Embryonic facial prominence (tissue), 1 donor: ENCODE measurements around the gene MT1HL1.

Experiments
- DNase-seq: peaks from one replicate; pipeline ENCODE4 v3.0.0-alpha.2; 2016; ENCODE audit errors: extremely low spot score

The MT1HL1 gene

DNA sequence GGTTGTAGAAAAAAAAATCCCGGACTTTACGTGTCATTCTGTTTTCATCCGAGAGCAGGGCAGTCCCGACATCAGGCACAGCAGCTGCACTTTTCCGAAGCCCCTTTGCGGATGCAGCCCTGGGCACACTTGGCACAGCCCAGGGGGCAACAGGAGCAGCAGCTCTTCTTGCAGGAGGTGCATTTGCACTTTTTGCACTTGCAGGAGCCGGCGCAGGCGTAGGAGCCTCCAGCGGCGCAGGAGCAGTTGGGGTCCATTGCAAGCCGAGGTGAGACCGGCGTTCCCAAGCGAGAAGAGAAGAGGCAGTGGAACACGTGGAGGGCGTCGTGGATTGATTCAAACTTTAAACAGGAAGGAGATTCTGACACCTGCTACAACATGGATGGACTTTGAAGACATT lies at the start of gene MT1HL1:
MT1HL1 (minus strand) TSS at position 326 of the 400 bp plus-strand sequence; CDS start at position 257, 69 bp downstream.
- no peak for DNase-seq

DNA sequence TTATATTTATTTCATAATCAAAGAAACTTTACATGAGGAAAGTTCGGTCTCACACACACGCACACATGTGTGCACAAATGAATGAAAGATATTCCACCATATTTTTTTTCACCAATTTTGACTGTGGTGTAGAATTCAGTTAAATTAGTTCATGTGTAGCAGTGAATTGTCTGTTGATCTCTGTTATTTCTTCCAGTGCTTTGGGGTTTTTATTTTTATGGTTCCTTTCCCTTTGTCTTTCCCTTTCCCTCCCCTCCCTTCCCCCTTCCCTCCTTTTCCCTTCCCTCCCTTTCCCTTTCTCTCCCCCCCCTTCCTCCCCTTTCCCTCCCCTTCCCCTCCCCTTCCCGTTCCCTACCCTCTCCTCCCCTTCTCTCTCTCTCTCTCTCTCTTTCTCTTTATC lies 46.7 kb upstream of the MT1HL1 start:
- no peak for DNase-seq

DNA sequence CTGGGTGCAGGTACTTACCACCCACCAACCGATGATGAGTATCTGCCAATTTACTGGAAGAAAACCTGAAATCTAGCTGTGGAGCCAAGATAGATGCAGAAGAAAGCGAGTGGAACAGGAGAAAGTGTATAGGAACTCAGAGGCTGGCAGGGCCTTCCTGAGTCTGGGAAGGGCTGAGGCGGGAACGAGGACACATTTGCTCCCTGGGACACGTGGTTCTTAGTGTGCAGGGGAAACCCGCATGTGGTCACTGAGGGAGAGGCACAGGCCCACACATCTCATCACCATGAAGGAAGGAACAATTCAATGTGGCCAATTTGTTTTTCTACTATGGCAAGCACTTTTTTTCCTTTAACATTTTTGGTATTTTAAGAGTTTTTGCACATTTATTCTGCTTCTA lies 45.9 kb upstream of the MT1HL1 start:
- no peak for DNase-seq

DNA sequence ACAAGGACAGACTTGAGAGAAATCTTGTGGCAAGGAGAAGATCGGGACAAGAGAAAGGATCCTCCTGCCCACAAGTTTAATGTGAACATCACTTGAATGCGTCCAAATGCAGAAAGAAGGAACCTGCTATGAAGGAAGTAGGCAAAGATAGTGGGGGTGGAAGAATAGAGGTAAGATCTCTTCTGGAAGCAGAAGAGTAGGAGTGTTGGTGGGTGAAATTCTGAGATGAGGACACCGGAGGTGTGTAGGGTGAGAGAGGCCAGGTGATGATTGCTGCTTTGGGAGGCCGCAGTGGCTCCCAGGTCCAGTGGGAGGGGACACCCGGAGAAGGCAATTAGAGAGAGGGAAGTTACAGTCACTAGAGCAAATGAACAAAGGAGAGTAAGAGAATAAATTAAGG lies 44.6 kb upstream of the MT1HL1 start:
- no peak for DNase-seq

DNA sequence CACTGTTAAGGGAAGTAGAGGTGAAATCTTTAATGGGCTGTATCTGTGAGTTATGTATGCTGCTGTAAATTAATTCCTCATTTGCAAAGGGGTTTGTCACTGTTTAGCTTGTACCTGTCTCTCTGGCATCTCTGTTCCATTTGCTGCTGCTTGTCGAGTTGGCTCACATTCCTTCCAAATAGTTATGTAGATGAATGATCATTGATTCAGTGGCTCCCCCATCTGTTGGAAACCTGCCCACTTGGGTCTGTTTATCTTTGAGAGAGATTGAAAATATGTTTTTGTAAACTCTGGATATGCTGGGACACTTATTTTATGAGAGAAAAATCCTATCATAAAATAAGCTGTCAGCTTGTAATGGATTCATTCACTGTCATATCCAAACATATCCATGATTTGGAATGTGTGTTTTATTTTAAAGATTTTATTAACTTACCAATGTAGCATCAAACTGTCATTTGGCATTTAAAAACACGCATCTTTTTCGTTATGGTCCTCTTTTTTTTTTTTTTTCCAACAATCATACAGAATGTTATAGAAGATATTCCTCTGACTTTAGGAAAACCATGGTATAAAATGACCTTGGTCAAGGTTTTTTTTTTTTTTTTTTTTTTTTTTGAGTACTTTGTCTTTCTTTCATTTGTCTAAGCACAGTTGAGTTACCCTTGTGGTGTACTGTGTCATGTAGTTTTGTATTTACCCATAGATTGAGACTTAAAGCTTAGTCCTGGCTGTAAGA lies 41.2 kb upstream of the MT1HL1 start:
- no peak for DNase-seq

DNA sequence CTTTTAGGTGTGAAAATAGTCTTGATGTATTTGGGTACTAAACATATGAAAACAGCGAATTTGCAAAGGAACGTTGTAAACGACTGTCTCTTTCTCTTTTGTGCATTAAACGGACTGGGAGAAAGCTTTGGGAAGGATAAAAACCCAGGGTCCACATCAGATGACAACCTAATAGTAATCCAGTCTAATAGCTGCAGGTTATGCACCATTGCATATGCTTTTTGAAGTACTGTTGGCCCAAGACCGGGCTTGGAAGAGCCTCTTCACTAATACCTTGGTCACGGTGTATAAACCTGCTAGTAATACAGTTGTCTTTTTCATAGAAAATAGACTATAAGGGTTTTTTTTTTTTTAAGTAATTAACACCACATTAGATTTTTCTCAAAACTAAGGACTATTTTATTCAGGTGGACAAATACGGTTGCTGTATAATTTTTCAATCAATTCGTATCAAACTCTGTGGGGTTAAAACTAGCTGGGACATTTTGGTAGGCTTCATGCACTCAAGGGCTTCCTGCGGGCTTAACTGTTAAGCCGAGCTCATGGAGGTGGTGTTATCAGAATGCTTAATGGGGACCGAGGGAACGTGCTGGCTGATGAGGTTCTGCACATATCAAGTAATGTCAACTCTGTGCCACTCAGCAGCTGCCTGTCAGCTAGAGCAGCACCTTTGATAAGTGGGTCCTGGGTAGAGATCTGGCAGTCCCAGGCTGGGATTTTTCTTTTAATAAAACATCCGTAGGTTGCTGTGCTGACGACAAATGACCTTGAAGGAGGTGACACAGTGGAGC lies 39.8 kb upstream of the MT1HL1 start:
- DNase-seq = no peak

DNA sequence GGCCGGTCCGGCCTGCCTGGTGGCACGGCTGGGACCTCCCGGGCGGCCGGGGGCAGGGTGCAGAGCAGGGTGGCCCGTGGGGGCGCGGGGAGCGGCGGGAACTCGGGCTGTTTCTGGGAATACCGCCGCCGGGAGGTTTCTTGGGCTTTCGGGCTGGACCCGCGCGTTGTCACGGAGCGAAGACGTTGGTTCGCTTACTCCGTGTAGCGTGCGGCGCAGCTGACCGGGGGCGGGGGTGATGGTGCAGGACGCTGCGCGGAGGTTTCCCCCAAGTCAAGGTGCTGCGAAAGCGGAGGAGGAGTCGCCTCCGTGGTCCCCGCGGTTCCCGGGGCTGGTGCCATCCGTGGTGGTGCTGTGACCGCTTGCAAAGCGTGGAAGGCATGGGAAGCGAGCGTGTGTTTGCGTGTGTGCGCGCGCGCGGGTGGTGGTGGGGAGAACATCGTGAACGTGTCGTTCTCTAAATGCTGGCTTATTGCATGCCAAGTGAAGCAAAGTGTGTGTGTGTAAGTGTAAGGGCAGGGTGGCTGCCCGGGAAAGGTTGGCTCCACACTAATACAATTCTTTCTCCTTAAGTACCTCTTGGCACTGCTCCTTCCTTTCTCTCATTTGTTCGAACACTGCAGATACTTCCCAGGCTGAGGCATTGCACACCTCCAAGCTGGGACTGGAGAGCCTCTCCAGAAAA lies 38.8 kb upstream of the MT1HL1 start:
- DNase-seq = no peak

DNA sequence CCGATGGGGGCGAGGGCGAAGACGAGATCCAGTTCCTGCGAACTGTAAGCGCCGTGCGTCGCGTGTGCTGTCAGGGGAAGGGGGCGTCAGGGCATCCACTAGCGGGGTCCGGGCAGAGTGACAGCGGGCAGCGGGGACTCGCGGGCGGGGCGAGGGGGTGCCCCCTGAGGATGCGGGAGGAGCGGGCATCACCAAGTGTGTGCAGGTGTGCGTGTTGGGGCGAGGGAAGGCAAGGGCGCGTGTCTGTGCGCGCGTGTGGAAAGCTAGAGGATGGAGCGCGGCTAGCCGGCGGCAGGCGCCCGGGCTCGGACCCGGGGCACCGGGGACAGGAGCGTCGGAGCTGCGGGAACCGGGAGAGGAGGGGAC lies 38.3 kb upstream of the MT1HL1 start:
- no peak for DNase-seq

DNA sequence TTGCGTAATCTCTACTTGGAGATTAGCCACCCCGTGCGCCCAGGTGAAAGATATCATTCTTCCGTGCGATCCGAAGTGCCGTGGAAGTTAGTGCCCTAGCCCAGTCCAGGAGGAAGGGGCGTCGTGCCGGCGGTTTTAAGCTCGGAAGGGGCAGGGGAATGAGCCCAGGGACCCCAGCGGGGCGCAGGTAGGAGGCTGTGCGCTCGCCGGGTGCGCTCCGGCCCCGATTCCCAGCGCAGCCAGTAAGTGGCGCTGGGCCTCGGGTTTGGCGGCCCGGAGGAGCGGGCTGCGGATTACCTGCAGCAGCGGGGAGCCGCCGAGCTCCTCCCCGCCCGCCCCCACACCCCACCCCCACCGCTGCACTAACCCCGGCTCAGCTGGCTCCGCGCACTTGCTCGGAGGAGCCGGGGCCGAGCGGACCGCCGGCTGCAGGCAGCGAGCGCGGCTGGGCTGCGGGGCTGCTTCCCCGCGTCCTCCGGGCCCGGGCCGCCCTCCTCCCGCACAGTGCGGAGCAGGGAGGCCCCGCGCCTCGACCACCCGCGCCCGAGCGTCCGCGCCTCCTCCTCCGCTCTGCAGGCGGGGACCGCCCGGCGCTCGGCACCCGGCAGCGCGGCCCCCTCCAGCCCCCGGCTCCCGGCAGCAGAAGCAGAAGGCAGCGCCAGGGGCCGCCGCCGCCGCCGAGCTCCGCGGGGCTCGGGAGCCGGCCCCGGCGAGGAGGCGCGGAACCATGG lies 37.7 kb upstream of the MT1HL1 start, which contains the start of gene RYR2:
RYR2 (plus strand) TSS at position 390 of the 731 bp plus-strand sequence; CDS start at position 728, 338 bp downstream.
- DNase-seq = peak; percentile 15

DNA sequence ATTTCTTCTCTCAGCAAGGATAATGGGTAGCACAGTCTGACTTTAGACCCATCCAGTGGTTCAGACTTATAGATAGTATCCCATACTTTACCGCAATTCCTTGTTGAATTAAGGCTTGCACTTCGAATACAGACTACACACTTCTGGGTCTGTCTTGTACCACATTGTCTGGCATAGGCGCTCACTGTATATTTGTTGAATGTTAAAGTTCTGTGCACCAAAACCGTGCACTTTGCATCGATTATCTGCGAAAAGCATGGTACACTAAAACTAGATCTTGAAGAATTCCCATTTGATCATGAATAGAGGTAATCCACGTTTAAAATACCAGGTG lies 37.2 kb upstream of the MT1HL1 start:
- no peak for DNase-seq

DNA sequence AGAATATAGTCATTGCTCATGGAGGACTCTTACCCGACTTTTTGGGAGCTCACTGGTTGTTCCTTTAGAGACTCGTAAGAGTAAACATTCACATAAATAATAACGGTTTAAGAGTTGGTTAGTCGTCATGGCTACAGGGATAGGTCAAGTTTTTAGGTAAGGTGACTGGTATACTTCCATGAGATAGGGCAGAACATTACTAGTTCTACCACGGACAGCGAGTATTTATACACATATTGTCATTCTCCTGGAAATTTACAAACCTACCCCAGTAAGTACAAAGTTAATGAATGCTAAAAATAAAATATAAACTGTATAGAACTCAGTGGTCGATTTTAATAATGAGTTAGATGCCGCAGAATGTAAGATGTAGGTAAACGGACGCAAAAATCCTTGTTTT lies 36.6 kb upstream of the MT1HL1 start:
- no peak for DNase-seq

DNA sequence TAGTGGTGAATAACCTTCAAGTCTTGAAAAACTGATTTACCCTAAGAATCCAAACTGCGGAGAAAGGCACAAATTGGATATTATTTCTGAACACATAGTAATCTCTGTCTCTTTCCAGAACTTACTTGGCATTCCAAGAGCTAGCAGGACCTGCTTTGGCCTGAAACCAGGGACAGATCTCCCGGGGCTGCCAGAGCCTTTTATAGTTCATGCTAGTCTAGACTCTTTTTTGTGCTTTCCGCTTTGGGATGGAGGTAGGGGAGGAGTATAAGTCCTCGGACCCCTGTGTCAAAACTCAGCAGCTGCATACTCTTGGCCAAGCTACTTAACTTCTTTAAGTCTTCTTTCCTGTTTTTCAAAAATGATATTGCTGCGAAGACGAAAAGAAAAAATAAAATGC lies 34.0 kb upstream of the MT1HL1 start:
- DNase-seq = no peak

DNA sequence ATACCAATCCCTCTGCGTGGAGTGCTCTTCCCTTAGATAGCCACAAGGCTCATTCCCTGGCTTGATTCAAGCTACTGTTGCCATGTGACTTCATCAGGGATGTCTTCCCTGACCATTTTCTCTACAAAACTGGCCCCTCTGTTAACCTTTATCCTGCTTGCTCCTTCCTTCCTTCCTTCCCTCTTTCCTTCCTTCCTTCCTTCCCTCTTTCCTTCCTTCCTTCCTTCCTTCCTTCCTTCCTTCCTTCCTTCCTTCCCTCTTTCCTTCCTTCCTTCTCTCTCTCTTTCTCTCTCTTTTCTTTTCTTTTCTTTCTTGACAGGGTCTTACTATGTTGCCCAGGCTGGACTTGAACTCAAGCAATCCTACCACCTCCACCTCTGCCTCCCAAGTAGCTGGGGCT lies 31.5 kb upstream of the MT1HL1 start:
- no peak for DNase-seq

DNA sequence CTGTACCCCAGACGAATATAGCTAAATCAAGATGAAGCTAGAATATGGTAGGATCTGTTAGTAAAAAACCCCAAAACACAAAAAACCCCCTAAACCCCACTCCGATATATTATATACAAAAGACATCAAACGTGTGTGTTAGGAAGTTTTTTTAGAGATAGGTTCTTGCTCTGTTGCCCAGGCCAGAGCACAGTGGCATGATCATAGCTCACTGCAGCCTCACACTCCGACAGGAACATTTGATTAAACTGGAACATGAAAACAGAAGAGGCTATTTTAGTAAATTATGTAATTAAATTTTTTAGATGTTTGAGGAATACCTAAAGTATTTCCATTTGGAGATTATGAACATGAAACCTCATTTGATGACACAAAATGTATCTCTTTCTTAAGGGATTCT lies 29.6 kb upstream of the MT1HL1 start:
- DNase-seq = no peak

DNA sequence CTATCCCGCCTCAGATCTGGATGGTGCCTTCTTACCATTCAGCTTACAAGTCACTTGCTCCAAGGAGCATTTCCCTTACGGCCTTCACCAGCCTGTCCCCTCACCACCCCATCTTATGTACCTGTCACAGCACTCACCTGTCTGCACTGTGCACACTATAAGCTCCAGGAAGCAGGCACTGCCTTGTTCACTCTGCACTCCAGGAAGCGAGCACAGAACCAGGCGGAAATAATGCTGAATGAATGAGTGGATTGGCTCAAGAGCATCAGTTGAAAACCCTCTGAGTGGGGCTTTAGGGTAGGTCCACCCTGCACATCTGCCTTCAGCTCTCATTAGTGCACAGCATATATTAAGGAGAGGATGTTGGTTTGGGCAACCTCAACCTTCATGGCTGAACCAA lies 28.8 kb upstream of the MT1HL1 start:
- no peak for DNase-seq

DNA sequence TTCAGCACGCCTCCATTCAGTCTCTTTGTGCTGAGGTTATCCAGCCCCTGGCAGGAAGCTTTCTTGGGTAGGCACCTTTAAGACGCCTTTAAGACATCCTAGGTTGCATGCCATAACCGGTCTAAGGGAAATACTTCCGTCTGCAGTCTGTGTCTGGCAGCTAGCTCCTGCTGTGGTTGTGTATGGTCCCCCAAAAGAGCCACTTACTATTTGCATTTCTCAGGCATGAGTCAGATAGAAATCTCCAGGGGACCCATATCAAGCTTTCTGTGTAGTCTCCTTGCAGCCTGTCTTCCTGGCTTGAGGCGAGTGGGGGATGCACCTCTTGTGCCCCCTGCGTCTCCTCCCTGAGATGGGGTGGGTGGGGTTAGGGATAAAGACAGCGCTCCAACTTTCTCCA lies 27.8 kb upstream of the MT1HL1 start:
- DNase-seq = no peak

DNA sequence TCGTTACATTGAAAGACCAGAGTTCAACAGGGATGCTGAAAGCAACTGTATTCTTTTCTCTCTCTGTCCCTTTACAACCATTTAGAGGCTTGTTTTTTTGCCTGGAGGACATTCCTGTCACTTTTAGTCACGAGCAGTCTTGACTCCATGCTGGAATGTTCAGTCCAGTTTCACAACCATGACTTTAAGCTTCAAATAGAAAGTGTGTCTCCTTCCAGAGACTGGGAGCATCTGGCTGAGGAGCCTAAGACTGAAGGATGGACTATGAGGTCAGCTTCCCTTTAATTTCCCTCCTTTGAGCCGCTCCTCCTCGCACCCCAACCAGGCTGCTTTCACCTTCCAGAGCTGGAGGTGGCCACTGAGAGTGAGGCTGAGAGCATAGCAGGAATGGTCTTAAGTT lies 27.2 kb upstream of the MT1HL1 start:
- no peak for DNase-seq

DNA sequence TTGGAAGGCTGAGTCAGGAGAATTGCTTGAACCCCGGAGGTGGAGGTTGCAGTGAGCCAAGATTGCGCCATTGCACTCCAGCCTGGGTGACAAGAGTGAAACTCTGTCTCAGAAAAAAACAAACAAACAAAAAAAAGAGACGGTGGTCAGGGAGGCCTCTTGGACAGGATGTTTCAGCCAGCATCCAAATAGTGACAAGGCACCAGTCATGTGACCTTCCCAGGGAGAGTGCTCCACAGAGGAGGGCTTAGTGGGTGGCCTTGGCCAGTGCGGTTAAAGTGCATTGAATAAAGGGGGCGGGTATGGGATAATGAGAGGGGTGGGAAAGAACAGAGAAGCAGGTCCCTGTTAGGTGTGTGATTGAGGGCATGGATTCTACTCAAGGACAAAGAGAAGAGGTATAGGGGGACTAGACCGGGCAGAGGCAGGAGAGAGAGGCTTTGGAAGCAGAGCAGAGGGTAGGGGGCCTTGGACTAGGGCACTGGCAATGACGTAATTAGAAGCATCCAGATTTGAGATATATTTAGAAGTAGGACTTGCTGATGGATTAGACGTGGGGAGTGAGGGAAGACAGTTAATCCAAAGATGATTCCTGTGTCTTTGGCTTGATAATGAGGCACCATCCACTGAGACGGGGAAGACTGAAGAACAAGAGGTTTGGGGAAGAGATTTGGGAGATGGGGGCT lies 25.8 kb upstream of the MT1HL1 start:
- DNase-seq = no peak

DNA sequence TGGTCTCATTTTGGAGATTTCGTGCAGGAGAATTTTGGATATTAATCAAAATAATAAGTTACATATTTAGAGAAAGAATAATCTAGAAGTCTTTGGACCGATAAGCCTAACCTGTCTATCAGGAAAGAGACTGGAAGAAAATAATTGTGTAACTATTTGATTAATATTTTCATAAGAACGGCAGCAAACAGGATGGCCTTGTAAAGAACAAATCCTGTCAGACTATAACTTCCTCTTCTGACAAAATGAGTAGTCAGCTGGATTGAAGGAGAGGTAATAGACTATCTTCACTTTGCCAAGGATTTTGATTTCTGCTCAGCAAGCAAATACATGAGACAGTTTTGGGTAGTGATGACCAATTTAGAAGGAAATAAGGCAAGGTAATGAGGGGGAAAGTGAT lies 25.0 kb upstream of the MT1HL1 start:
- no peak for DNase-seq

DNA sequence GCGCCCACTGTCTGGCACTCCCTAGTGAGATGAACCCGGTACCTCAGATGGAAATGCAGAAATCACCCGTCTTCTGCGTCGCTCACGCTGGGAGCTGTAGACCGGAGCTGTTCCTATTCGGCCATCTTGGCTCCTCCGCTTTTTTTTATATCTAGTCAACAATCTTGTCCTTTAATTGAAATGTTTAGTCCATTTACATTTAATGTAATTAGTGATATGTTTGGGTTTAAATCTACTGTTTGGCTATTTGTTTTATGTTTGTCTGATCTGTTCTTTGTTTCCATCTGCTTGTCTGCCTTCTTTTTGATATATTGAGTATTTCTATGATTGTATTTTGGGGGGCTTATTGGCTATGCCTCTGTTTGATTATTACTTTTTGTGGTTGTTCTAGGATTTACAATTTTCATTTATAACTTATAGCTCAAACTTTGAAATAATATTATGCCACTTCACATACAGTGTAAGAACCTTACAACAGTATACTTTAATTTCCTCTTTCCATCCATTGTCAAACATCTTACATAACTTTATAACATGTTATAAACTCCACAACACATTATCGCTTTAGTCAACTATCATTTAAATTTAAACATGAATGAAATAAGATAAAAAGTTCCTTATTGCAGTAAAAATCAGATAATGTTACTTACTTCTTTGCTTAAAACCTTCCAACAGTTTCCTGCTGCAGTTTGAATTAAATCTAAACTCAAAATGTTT lies 21.3 kb upstream of the MT1HL1 start:
- DNase-seq = no peak

DNA sequence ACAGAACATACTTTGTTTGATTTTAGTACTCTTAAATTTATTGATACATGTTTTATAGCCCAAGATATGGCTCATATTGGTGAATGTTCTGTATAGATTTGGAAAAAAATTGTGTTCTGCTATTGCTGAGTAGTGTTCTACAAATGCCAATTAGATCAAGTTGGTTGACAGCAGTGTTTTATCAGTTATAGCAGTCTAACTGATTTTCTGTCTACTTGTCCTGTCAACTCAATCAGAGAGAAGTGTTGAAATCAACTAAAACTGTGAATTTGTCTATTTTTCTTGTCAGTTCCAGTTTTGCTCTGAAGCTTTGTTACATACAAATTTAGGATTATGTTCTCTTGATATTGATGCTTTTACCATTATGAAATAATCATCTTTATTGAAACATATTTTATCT lies 14.7 kb upstream of the MT1HL1 start:
- no peak for DNase-seq
